OCI-LY3 (cell line): ENCODE results near the gene MAMDC4.

ENCODE experiments used
- EZH2phosphoT487 ChIP-seq: fragments of 200-600 bp; shearing (Covaris generic); IDR thresholded peaks from 2 replicates; pipeline ENCODE4 v1.6.1; 2018; ENCODE audit warnings: antibody characterized with exemption, mixed run types, low read depth
- TF ChIP-seq, protein P1 (sequence below): fragments of 200-600, 300-600 bp; sonication (generic); IDR thresholded peaks from 2 replicates; pipeline ENCODE4 v1.5.1; 2014; ENCODE audit warnings: antibody characterized with exemption, low read length, low read depth

DNA sequence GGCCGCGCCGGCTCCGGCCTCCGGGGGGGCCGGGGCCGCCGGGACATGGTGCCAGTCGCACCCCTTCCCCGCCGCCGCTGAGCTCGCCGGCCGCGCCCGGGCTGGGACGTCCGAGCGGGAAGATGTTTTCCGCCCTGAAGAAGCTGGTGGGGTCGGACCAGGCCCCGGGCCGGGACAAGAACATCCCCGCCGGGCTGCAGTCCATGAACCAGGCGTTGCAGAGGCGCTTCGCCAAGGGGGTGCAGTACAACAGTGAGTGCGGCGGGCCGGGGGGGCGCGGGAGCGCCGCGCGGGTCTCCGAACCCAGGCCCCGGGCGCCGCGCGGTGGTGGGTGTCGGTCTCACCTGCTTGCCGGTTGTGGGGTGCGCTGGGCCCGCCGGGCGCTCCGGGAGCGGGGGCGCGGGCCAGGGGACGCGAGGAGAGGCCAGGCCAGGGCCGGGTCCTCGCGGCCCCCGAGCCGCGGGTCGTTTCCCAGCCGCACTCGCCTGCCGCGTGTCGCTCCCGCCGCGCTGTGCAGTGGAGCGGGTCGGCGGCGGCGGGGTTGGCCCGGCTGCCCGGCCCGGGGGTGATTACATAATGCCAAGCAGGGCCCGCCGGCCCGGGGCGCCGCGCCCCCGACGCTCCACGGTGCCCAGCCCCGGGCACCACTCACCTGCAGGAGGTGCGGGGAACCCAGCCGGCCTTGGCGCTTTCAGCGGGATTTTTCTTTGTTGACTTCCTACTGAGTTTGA lies 43.9 kb upstream of the MAMDC4 start:
- TF ChIP-seq, protein P1, sequence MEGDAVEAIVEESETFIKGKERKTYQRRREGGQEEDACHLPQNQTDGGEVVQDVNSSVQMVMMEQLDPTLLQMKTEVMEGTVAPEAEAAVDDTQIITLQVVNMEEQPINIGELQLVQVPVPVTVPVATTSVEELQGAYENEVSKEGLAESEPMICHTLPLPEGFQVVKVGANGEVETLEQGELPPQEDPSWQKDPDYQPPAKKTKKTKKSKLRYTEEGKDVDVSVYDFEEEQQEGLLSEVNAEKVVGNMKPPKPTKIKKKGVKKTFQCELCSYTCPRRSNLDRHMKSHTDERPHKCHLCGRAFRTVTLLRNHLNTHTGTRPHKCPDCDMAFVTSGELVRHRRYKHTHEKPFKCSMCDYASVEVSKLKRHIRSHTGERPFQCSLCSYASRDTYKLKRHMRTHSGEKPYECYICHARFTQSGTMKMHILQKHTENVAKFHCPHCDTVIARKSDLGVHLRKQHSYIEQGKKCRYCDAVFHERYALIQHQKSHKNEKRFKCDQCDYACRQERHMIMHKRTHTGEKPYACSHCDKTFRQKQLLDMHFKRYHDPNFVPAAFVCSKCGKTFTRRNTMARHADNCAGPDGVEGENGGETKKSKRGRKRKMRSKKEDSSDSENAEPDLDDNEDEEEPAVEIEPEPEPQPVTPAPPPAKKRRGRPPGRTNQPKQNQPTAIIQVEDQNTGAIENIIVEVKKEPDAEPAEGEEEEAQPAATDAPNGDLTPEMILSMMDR: no peak
- TF ChIP-seq EZH2phosphoT487: no peak
